PC-9 (cell line): ENCODE data around the gene CDC42.
"Not testable (repeated sequence)": the region's sequence is repeated elsewhere in the genome, so short reads cannot be mapped to it uniquely, and the experiment has no call there.

Experiments
- EZH2 ChIP-seq: fragments of 200-600 bp; sonication (generic); IDR thresholded peaks from 2 replicates; pipeline ENCODE4 v1.8.0; 2017; ENCODE audit warnings: antibody characterized with exemption, low read depth
- TF ChIP-seq, protein P1 (sequence below): fragments of 200-600 bp; sonication (generic); conservative IDR thresholded peaks from 2 replicates; pipeline ENCODE4 v1.6.1; 2017; ENCODE audit warnings: mixed run types, antibody characterized with exemption, mild to moderate bottlenecking, moderate library complexity

DNA sequence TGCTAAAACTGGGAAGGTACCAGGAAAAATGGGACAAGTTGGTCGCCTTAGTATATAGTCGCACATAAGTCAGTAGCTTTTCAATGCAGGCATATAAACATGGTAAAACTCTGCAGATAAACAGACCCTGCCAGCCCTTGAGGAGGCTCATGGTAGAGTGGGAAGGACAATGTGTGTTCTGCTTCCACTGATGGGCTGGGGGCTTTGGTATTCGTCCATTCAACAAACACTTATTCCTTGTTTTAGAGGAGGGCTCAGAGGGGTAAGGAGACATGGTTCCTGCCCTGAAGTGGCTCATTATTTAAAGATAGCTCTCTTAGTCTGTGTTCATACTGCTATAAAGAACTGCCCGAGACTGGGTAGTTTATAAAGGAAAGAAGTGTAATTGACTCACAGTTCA is 39.8 kb upstream of the CDC42 start:
- TF ChIP-seq, protein P1, sequence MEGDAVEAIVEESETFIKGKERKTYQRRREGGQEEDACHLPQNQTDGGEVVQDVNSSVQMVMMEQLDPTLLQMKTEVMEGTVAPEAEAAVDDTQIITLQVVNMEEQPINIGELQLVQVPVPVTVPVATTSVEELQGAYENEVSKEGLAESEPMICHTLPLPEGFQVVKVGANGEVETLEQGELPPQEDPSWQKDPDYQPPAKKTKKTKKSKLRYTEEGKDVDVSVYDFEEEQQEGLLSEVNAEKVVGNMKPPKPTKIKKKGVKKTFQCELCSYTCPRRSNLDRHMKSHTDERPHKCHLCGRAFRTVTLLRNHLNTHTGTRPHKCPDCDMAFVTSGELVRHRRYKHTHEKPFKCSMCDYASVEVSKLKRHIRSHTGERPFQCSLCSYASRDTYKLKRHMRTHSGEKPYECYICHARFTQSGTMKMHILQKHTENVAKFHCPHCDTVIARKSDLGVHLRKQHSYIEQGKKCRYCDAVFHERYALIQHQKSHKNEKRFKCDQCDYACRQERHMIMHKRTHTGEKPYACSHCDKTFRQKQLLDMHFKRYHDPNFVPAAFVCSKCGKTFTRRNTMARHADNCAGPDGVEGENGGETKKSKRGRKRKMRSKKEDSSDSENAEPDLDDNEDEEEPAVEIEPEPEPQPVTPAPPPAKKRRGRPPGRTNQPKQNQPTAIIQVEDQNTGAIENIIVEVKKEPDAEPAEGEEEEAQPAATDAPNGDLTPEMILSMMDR = not testable (repeated sequence)
- not testable (repeated sequence) for TF ChIP-seq EZH2
